SW 1271 (cell line): ENCODE measurements around the gene ELP2.
"Not testable (repeated sequence)": the region's sequence is repeated elsewhere in the genome, so short reads cannot be mapped to it uniquely, and the experiment has no call there.

Experiments used
- DNase-seq, 2 experiments: peaks; one replicate each; lab custom pipeline; 2025; lab: John Stamatoyannopoulos, UW

ELP2 gene

DNA sequence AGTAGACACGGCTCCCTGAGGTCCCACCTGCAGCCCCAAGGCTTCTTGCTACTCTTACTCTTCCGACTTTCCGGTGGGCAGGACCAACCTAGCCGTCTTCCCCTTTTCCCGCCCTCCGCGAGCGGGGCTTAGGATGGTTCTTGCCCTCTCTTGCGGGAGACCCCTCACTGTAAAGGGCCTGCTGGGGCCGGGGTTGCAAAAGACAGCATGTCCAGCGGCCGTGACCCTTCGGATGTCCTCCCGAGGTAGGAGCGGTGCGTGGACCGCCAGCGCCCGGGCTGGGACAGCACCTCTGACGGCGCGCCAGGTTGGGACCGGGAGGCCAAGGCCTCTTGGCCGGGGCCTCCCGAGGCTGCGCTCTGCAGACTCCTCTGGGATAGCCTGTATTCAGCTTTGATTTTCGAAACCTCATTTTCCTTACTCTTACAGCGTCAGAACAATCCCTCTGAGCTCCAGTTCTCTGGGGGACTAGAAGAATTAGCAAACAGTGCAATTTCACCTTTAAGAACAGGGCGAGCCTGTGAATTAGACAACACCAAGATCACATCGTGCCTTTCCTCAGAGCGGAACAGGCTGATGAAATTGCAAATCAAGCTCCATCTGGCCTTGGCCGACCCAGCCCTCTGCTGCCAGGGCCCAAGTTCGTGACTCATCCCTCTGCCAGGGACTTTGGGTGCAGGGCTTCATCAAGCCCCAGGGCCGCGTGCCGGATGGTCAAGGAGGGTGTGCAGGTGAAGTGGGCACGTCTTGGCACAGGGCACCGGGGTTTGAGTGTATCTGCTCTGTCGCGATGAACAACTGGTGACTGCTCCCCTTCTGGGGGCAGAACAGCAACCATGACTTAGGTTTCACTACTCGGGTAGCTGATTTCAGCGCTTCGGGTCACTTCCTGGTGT lies 58.4 kb downstream of the ELP2 start:
- no peak for DNase-seq

DNA sequence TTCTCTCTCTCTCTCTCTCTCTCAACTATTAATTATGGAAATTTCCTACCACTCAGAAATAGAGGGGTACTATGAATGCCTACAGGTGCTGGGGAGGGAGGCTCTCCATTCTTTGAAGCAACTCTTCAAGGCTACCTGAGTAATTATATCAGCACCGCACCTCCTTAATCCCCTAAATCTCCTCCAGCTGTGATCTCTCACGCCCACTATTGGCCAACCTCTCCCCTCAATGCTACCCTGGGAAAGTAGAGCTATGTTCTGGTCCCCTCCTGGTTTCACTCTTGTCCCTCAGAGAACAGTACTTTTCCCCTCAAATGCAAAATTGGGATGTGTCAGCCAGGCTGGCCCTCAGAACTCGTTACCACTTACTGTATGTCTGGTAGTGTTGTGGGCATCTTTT lies 59.2 kb downstream of the ELP2 start:
- no peak for DNase-seq

DNA sequence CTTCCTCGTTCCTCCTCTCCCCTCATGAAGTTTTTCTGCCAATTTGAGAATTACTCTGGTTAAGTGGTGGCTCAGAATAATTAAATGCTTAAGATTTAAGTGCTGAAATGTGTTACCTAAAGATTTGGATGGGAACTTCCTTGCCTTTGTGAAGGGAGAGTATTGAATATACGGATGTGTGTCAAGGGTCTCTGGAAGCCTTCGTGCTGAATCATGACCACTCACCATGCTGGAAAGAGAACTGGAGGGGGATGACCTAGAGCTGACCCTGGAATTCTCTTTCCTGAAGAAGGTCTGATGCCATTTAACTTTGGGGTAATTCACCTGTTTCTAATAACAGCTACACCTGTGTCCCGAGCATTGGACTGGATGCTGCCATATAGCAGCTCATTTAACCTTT lies 59.8 kb downstream of the ELP2 start:
- no peak for DNase-seq

DNA sequence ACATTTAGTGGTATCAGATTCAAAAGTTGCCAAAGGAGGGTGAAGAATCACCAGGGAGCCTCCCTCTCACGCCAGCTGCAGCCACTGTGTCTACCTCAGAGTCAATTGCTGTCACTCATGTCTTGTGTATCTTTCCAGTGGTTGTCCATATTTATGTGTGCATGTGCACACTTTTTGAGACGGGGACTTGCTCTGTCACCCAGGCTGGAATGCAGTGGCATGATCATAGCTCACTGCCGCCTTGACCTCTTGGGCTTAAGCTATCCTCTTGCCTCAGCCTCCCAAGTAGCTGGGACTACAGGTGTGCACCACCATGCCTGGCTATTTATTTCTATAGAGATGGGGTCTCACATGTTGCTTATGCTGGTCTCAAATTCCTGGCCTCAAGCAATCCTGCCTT lies 61.6 kb downstream of the ELP2 start:
- DNase-seq: no peak

DNA sequence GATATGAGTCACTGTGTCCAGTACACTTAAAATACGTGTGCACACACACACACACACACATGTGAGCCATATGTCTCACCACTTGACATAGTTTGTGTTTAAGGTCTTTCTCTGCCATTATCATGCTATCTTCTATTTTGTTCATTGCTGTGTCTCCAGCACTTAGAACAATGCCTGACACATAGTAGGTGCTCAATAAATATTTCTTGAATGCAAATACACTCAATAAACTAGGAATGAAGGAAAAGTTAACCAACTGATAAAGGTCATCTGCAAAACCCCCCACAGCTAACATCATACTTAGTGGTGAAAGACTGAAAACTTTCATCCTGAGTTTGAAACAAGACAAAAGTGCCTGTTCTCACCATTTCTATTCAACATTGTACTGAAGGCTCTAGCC lies 62.0 kb downstream of the ELP2 start:
- no peak for DNase-seq

DNA sequence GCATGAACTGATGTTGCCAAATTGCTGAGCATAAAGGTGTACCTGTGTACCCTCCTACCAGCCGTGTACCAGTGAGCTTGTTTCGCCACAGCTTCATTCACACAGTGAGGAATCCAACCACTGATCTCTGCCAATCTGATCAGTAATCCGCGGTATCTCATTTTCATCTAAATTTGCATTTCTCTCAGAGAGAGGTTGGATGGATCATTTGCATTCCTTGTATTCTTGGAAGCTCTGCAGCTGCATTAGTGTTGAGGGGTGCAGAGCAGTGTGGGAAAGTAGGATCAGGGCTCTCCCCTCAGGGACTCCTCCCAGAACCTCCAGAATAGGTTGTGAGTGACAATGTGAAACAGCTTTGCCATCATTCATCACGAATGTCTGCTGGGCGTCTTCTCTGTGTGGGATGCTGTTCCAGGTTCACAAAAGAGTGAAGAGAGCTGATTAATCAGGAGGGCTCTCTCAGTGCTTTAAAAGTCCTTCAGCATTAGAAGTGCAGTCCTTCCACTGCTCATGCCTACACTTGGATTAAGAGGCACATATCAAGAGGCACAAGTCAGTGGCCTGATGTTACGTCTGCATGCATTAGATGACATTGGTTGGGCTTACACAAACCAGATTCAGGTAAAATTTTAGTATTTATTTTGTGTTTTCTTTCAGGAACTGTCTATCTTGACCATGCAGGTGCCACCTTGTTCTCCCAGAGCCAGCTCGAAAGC lies 65.1 kb downstream of the ELP2 start:
- no peak for DNase-seq

DNA sequence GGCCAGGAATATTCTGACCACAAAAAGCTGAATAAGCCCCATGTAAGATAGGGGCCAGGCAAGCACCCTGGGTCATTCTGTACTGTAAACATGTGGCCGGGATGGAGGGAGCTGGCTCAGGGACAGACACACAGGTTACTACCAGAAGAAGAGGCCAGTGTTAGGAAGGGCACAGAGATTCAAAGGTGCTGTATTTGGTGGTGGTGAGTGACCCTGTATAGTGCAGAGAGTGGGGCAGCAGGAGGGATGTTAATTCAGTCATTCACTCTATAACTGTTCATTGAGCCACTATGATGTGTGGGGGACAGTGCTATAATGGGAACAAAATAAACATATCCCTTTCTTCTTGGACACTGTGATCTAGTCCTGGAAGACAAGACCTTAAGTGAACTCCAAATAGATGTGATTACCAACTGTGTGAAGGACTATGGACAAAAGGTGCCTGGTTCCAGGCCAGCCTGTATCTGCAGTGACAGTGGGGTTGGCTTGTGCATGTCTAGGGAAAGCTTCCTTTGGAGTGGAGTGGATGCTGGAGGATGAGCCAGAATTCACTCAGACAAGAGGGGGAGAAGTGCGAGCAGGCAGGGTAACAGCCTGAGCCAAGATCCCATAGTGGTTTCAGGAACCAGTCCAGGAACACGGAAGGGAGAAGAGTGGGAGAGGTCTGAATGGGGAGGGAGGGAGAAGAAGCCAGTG lies 65.9 kb downstream of the ELP2 start:
- DNase-seq: no peak

DNA sequence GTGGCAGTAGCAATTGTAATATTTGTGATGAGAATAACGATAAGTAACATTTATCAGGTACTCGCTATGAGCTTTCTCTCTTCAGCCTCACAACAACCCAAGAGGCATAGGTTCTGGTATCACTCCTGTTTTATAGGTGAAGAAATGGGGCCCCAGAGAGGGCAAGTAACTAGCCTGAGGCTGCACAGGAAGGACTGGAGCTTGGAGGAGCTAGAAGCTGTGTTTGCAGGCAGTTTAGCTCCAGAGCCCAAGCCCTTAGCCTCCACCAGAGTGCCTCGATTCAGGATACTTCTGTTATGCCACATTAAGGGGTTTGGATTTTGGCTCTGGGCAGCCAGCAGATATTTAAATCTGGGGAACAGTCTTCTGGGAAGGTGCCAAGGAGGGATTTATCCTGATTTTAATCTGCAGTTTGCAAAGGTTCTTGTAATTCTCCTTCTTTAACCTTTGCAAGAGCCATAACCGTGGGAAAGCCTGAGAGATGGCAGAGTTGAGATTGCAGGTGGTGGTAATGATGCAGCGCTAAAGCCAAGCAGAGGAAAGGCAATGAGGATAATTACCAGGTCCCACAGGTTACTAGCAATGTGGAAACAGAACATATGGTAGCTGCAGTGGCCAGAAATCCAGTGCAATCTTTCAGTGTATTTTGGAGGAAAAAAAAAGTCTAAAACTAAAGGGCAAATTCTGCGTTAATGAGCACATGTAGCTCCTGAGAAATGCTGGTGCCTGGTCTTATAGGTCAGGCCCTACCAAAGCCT lies 66.7 kb downstream of the ELP2 start:
- no peak for DNase-seq

DNA sequence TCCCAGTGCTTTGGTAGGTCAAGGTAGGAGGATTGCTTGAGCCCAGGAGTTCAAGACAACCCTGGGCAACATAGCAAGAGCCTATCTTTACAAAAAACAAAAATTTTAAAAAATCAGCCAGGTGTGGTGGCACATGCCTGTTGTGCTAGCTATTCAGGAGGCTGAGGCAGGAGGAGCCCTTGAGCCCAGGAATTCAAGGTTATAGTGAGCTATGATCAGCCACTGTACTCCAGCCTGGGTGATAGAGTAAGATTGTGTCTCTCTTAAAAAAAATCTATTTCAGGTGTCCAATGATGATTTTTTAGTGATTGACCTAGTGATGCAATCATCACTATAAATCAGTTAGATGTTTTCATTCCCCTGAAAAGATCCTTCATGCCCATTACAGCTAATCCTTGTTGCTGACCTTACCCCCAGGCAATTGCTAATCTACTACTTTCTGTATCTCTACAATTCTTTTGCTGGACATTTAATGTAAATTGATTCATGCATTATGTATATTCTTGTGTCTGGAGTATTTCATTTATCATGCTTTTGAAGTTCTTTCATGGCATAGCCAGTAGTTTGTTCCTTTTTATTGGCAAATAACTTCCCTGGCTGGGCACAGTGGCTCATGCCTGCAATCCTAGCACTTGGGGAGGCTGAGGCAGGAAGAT lies 67.9 kb downstream of the ELP2 start:
- DNase-seq: no peak

DNA sequence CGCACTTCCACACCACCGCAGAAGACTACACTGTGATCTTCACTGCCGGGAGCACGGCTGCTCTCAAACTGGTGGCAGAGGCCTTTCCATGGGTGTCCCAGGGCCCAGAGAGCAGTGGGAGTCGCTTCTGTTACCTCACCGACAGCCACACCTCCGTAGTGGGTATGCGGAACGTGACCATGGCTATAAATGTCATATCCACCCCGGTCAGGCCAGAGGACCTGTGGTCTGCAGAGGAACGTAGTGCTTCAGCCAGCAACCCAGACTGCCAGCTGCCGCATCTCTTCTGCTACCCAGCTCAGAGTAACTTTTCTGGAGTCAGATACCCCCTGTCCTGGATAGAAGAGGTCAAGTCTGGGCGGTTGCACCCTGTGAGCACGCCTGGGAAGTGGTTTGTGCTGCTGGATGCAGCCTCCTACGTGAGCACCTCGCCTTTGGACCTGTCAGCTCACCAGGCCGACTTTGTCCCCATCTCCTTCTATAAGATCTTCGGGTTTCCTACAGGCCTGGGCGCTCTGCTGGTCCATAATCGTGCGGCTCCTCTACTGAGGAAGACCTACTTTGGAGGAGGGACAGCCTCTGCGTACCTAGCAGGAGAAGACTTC lies 70.1 kb downstream of the ELP2 start:
- DNase-seq: no peak

DNA sequence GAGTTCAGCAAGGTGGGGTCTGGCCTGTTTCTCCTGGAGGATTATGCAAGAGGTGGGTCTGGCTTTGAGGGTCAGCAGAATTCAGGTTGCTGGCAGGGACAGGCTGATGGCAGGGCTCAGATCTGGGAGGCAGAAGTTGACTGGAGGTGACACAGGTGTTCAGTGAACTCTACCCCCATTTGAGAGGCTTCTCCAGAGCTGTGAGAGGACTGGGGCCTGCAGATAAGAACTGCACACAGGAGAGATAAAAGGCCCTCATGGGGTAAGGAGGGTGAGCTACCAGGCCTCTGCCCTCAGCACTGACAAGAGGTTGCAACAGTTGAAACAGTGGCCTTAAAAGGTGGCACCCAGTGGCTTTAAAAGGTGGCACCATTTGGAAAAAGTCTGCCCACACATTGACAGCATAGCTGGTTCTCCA lies 70.7 kb downstream of the ELP2 start:
- no peak for DNase-seq

DNA sequence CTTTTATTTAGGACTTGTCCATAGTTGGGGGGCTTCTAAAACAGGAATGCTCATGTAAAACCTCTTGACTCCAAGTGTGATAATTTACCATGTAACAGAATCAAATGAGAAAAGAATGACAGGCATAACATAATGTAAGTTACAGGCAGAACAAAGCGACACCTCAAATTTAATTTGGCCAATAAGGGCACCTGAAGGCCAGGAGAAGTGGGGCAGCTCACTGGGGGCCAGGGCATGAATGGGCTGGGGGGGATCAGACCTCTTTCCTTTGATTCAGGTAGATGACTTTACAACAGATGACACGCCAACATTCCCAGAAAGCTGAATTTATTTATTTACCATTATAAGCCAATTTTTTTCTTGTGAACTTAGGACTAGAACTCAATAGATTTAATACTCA lies 72.1 kb downstream of the ELP2 start:
- no peak for DNase-seq

DNA sequence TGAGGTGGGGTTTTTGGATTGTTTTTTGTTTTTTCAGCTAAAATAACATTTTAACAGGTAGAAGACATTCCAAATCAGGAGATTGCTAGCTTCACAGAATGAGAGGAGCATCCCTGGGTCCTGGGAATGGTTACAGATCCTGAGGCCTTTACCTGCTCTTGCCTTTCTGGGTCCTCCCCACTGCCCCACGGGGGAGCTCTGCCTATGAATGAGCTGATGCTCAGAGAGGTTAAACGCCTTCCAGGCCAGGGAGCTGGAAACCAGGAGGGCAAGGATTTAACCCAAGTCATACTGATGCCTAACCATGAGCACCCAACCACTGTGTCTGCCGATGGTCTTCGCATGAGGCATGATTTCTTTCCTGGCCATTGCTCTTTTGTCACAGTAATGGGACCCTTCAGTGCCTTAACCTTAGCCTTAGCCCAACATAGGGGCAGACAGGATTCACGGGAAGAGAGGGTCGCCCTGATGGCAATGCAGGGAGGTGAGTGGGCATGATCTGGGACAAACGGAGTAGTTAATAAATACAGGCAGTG lies 73.7 kb downstream of the ELP2 start:
- no peak for DNase-seq

DNA sequence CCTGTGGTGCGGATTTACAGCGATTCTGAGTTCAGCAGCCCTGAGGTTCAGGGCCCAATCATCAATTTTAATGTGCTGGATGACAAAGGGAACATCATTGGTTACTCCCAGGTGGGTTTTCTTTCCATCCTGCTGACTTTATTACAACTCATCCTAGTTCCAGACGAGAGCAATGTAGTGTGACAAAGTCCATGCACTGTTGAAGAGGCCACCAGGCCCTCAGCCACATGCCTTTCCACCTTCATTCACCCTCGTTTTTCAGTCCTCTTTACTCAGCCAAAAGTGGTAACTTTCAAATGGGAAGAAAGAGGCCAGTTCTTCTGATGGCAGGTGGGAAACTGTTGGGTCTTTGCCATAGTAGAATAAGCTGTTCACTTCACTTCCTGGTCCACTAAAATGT lies 75.5 kb downstream of the ELP2 start:
- DNase-seq: no peak

DNA sequence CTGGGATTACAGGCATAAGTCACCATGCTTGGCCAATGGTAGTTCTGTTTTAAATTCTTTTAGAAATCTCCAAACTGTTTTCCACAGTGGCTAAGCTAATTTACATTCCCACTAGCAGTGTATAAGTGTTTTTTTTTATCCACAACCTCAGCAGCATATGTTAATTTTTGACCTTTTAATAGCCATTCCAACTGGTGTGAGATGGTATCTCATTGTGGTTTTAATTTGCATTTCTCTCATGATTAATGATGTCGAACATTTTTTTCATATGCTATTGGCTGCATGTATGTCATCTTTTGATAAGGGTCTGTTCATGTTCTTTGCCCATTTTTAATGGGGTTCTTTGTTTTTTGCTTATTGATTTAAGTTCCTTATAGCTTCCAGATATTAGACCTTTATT lies 77.6 kb downstream of the ELP2 start:
- no peak for DNase-seq

DNA sequence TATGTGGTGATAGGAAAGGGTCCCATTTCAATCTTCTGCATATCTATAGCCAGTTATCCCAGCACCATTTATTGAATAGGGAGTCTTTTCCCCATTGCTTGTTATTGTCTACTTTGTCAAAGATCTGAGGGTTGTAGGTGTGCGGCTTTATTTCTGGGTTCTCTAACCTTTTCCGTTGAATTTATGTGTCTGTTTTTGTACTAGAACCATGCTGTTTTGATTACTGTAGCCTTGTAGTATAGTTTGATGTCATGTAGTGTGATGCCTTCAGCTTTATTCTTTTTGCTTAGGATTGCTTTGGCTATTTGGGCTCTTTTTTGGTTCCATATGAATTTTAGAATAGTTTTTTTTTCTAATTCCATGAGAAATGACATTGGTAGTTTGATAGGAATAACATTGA lies 78.3 kb downstream of the ELP2 start:
- not testable (repeated sequence) for DNase-seq

DNA sequence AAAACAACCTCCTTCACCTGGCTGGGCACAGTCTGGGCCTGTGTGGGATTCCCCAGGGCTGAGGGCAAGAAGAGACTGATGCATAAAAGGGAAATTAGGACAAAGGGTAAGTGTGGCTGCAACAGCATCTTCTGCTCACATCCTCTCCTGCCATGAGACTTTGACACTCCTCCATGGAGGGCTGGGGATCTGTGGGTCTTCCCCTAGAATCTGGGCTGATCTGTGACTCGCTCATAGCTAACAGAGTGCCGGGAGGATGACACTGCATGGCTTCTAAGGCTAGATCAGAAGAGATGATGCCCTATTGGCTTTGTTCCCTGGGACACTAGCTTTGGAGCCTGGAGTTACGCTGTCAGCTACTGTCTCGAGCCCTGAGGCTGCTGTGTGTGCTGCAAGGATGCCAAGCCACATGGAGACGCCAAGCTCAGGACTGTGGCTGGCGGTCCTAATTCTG lies 81.9 kb downstream of the ELP2 start:
- no peak for DNase-seq

DNA sequence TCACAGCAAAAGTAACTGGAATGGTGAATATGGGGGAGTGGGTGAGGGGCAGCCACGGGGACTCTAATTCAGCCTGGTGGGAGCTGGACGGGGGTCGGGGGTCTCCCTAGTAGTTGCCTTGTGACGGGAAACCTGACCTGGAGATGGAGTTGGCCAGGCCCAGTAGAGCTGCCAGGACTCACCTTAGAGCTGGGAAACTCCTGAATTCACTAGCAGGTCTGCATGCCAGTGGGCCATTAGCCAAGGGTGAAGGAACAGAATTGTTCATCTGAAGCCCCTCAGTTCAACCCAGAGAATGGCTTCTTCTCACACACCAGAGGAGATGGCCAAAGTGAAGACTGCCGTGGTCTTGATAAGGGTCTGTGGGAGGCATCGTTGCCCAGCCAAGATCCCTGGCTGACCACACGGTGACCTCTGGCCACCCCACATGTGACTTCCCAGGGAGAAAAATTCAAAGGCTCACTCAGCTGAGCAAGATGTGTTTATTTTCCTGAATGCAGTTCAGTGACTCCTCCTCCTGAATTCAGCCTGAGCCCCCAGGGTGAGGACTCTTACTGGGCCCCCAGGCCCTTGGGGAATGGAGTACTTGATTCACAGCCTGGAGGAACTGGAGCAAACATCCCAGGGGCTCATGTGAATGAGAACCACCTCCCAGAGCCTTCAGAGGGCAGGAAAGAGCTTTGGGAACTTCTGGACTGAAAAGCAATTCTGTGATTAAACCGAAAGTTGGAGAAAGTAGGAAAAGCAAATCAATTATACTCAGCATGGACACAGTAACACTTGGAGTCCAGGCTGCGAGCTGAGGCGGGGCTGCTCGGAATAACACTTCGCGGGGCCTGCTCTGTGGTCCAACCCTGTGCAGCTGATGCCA lies 82.8 kb downstream of the ELP2 start:
- DNase-seq: no peak

DNA sequence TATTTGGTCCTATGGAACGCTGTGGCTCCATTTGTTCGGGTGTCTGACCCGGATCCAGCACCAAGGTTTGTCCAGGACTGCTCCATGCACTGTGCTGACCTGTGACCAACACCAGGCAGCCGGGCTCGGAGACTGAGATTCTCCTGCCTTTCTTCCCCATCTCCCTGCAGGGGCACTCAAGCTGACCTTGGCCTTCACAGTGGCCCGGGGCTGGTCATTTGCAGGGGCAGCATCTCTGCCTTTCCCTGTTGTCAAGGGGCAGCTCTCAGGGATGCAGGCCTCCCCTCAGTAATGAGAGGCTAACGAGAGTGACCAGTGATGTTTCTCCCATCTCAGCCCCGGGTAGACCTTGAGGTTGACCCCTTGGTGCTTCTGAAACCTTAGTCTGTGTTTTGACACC lies 85.1 kb downstream of the ELP2 start:
- DNase-seq: no peak

DNA sequence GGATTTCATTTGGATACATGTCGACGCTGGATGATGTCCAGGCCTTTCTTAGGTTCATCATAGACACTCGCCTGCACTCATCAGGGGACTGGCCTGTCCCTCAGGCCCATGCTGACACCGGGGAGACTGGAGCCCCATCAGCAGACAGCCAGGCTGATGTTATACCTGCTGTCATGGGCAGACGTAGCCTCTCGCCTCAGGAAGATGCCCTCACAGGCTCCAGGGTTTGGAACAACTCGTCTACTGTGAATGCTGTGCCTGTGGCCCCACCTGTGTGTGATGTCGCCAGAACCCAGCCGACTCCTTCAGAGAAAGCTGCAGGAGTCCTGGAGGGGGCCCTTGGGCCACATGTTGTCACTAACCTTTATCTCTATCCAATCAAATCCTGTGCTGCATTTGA lies 85.9 kb downstream of the ELP2 start:
- no peak for DNase-seq
